Transverse colon (tissue), 4 donors: ENCODE results near the gene ELANE. TPM values are rescaled to one million over a fixed set of nuclear protein-coding genes. Genes with fewer than 3 reads are reported as not detected.

Experiments
- DNase-seq: peaks from one replicate; pipeline ENCODE4 v3.0.0-alpha.2; 2019
- H3K27ac ChIP-seq, 4 donors: fragments of 200-600 bp; sonication (generic); 2 replicates each; pipeline ENCODE4 v1.5.1; 2016 to 2018; ENCODE audit warnings: inconsistent platforms in 4 of 4
- H3K27me3 ChIP-seq: fragments of 200-600 bp; sonication (generic); 2 replicates; pipeline ENCODE4 v1.5.1; 2017; ENCODE audit warnings: inconsistent platforms
- H3K36me3 ChIP-seq, 4 donors: fragments of 200-600 bp; sonication (generic); 2 replicates each; pipeline ENCODE4 v1.5.1; 2017 to 2019; ENCODE audit warnings: inconsistent platforms in 4 of 4
- H3K4me1 ChIP-seq, 4 donors: fragments of 200-600 bp; sonication (generic); 2 replicates each; pipeline ENCODE4 v1.5.1; 2017 to 2020; ENCODE audit warnings: inconsistent platforms in 4 of 4
- H3K4me3 ChIP-seq, 4 donors: fragments of 200-600 bp; sonication (generic); 1 replicate in 1 of 4; 2 replicates in 3 of 4; pipeline versions ENCODE4 v1.5.1 to v1.6.1; 2017 to 2019; ENCODE audit warnings: inconsistent platforms in 4 of 4
- H3K9me3 ChIP-seq, 2 donors: fragments of 200-600 bp; sonication (generic); 2 replicates each; pipeline ENCODE4 v1.5.1; 2017 to 2019; ENCODE audit warnings: inconsistent platforms in 2 of 2
- EP300 ChIP-seq: sonication (generic); formaldehyde crosslinking; IDR thresholded peaks from one replicate; pipeline ENCODE4 v1.6.1; 2017; ENCODE audit warnings: antibody characterized with exemption, low read depth
- POLR2A ChIP-seq: fragments of 450-650 bp; IDR thresholded peaks from one replicate; pipeline ENCODE4 v1.6.1; 2016; ENCODE audit warnings: antibody characterized with exemption, mild to moderate bottlenecking, moderate library complexity
- POLR2AphosphoS5 ChIP-seq, 3 donors: sonication (generic); formaldehyde crosslinking; IDR thresholded peaks; one replicate each; pipeline ENCODE4 v1.6.1; 2016; ENCODE audit warnings: antibody characterized with exemption in 3 of 3
- WGBS, 2 donors: methylation state at CpG; one replicate each; pipeline ENCODE4 v1.1.5; 2018; ENCODE audit warnings: low coverage in 1 of 2; 5-methylcytosine and 5-hydroxymethylcytosine counted together
- in situ Hi-C, 4 donors: fragments of 200-750 bp; cut with MboI; loops; one replicate each; pipeline versions ENCODE4 v1.15.0 to v1.15.1; 2017; ENCODE audit warnings: low sequenced_read_pairs in 3 of 4, low pct_ligation_motif_present in 1 of 4, low pct_unique_long_range_greater_than_20kb in 1 of 4
- intact Hi-C: fragments of 100-400 bp; cut with DNase I; formaldehyde crosslinking; loops from one replicate; pipeline ENCODE4 v1.15.1; 2023; ENCODE audit warnings: low total_unique reads
- small RNA-seq, 4 donors: library from RNA; depleted of rRNA; stranded (forward); fragments of <200 nt; gene quantifications; one replicate each; pipeline ENCODE3, GENCODE V24; 2016
- total RNA-seq, 4 donors: library from RNA; depleted of rRNA; stranded (reverse); fragments of >200 nt; gene quantifications; one replicate each; pipeline ENCODE4 v1.1.0, GENCODE V29; 2016
- TF ChIP-seq, protein P1 (sequence below), 5 experiments: fragments of 200-600 bp in 3 of 5; fragments of 450-650 bp in 2 of 5; sonication (generic) in 3 of 5; IDR thresholded peaks; 1 replicate in 2 of 5; 2 replicates in 3 of 5; pipeline ENCODE4 v1.5.1; 2016 to 2017; ENCODE audit warnings: antibody characterized with exemption in 5 of 5, inconsistent platforms in 3 of 5, mild to moderate bottlenecking in 2 of 5, moderate library complexity in 1 of 5

ELANE gene
- total RNA-seq, 4 donors from 2014 or later: 0.79 to 2.2 TPM; not detected in 2

DNA sequence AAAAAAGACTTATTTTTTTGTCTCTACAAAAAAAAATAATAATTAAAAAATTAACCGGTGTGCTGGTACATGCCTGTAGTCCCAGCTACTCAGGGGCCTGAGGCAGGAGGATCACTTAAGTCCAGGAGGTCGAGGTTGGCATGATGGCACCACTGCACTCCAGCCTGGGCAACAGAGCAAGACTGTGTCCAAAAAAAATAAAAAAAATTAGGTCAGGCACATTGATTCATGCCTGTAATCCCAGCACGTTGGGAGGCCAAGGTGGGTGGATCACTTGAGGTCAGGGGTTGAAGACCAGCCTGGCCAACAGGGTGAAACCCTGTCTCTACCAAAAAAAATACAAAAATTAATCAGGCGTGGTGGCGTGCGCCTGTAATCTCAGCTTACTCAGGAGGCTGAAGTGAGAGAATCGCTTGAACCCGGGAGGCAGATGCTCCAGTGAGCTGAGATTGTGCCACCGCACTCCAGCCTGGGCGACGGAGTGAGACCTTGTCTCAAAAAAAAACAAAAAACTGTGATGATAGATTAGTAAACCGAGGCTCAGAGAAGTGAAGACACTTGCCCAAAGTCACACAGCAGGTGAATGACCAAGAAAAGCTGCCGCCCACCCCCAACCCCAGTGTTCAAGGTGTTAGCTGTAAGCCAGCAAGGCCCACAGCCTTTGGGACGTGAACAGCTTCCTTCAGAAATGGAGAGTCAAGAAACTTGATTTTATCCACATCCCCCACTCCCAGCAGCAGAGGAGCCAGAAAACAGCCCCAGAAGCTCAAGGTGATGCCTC, 50.5 kb downstream of the ELANE start:
- no peak for TF ChIP-seq EP300
- no peak for TF ChIP-seq POLR2A
- TF ChIP-seq, protein P1, sequence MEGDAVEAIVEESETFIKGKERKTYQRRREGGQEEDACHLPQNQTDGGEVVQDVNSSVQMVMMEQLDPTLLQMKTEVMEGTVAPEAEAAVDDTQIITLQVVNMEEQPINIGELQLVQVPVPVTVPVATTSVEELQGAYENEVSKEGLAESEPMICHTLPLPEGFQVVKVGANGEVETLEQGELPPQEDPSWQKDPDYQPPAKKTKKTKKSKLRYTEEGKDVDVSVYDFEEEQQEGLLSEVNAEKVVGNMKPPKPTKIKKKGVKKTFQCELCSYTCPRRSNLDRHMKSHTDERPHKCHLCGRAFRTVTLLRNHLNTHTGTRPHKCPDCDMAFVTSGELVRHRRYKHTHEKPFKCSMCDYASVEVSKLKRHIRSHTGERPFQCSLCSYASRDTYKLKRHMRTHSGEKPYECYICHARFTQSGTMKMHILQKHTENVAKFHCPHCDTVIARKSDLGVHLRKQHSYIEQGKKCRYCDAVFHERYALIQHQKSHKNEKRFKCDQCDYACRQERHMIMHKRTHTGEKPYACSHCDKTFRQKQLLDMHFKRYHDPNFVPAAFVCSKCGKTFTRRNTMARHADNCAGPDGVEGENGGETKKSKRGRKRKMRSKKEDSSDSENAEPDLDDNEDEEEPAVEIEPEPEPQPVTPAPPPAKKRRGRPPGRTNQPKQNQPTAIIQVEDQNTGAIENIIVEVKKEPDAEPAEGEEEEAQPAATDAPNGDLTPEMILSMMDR (IDR thresholded peaks at IDR 0.05): no peak
- no peak for TF ChIP-seq POLR2AphosphoS5 (IDR thresholded peaks at IDR 0.05)
- no peaks in the 10 kb centered on the region for H3K4me1 ChIP-seq
- 88 to 90% methylated on average over 6 to 14 of the region's 14 CpGs for WGBS, 2 donors
- no peak overlapping the region for H3K27ac ChIP-seq
- DNase-seq: no peak
- no peaks in the 10 kb centered on the region for H3K36me3 ChIP-seq
- no peaks in the 10 kb centered on the region for H3K27me3 ChIP-seq
- no peak overlapping the region for H3K4me3 ChIP-seq
- in situ Hi-C loops (no loop called here), intact Hi-C loops (no loop called here)
- no peaks in the 10 kb centered on the region for H3K9me3 ChIP-seq

DNA sequence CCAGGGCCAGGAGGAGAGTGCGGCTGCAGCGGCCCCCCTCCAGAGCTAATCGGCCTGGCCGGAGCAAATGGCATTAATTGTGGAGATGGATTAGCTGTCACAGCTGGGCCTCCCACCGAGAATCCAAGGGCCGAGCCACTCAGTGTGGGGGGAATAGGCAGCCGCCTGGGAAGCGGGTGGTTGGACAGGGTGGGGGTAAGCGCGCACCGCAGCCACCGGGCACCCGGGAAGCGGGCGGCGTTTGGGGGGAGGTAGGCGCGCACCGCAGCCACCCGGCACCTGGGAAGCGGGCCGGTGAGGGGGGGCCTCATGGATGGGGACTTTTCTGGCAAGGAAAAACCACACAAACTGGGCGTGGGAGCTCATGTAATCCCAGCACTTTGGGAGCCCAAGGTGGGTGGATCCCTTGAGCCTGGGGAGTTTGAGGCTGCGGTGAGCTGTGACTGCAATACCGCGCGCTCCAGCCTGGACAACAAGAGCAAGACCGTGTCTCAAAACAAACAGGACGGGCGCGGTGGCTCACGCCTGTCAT, 51.2 kb downstream of the ELANE start:
- in situ Hi-C loops (no loop called here), intact Hi-C loops (no loop called here)
- Histone ChIP-seq H3K27ac (no peak overlapping the region), H3K9me3 (no peaks in the 10 kb centered on the region), H3K4me1 (peaks cover 0 to 3% (median 0%) of the 10 kb centered on the region in 4 donors), H3K4me3 (no peak overlapping the region), H3K27me3 (no peaks in the 10 kb centered on the region), H3K36me3 (no peaks in the 10 kb centered on the region)
- 68 to 76% methylated on average over 5 to 25 of the region's 32 CpGs for WGBS, 2 donors
- DNase-seq: no peak
- TF ChIP-seq EP300 (no peak), POLR2AphosphoS5 (IDR thresholded peaks at IDR 0.05) (no peak), POLR2A (no peak)
- TF ChIP-seq, protein P1 (IDR thresholded peaks at IDR 0.05): no peak

DNA sequence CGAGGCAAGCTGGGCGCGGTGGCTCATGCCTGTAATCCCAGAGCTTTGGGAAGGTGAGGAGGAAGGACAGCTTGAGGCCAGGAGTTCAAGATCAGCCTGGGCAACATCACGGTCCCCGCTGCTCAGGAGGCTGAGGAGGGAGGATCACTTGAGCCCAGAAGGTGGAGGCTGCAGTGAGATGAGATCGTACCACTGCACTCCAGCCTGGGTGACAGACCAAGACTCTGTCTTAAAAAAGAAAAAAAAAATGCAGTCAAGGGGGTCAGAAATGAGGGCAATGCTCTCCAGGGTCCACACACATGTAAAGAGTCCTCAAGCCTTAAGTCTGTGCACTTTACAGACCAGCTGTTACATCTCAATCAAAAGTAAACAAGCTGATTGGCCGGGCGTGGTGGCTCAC, 52.4 kb downstream of the ELANE start:
- no peak for DNase-seq
- Histone ChIP-seq H3K4me1 (peaks cover 1 to 15% (median 10%) of the 10 kb centered on the region in 4 donors), H3K36me3 (no peaks in the 10 kb centered on the region), H3K9me3 (no peaks in the 10 kb centered on the region), H3K4me3 (no peak overlapping the region), H3K27me3 (no peaks in the 10 kb centered on the region), H3K27ac (no peak overlapping the region)
- TF ChIP-seq POLR2AphosphoS5 (IDR thresholded peaks at IDR 0.05) (no peak), EP300 (no peak)
- TF ChIP-seq, protein P1 (IDR thresholded peaks at IDR 0.05): no peak
- WGBS, 2 donors: 80 to 91% methylated on average over 1 to 8 of the region's 8 CpGs
- in situ Hi-C loops (no loop called here), intact Hi-C loops (no loop called here)

Small RNA genes within 50 kb of the gene (small RNA-seq; reads per million reads assigned to genes)
- gene MIR3187 (0 reads per million in 4 donors), gene RNU6-9 (0 to 0.14 (median 0) reads per million in 4 donors)

Other genes starting within 250 kb of the ELANE start
- gene POLRMT, start 218.8 kb upstream of the ELANE start, total RNA-seq: 100 to 1,000 TPM in 1 of 4 donors, 10 to 100 TPM in 3; 45.9 to 114 (median 63.9) TPM
- gene FGF22, start 212.4 kb upstream of the ELANE start, total RNA-seq: not detected
- 100 to 1,000 TPM in 2 of 4 donors, 10 to 100 TPM in 2; 88.6 to 148 (median 102) TPM for gene RNF126, start 189.1 kb upstream of the ELANE start, total RNA-seq
- 10 to 100 TPM; 14.1 to 37.9 (median 31.2) TPM for gene FSTL3, start 175.9 kb upstream of the ELANE start, total RNA-seq
- gene PRSS57, start 156.9 kb upstream of the ELANE start, total RNA-seq: not detected
- gene PALM, start 143.4 kb upstream of the ELANE start, total RNA-seq: 10 to 100 TPM; 14.1 to 99.3 (median 29.8) TPM
- gene MISP, start 101.2 kb upstream of the ELANE start, total RNA-seq: 100 to 1,000 TPM; 197 to 501 (median 402) TPM
- 100 to 1,000 TPM; 145 to 258 (median 194) TPM for gene PTBP1, start 54.9 kb upstream of the ELANE start, total RNA-seq
- gene PLPPR3, start 30.3 kb upstream of the ELANE start, total RNA-seq: not detected
- not detected for gene AZU1, start 24.5 kb upstream of the ELANE start, total RNA-seq
- not detected for gene PRTN3, start 11.3 kb upstream of the ELANE start, total RNA-seq
- 100 to 1,000 TPM; 147 to 368 (median 208) TPM for gene CFD, start 7.4 kb downstream of the ELANE start, total RNA-seq
- gene MED16, start 40.9 kb downstream of the ELANE start, total RNA-seq: 100 to 1,000 TPM in 1 of 4 donors, 10 to 100 TPM in 3; 58.1 to 158 (median 78.4) TPM
- not detected for gene RNU6-9, start 41.2 kb downstream of the ELANE start, total RNA-seq
- gene R3HDM4, start 60.9 kb downstream of the ELANE start, total RNA-seq: 10 to 100 TPM; 43.8 to 49.4 (median 46.7) TPM
- gene KISS1R, start 65.0 kb downstream of the ELANE start, total RNA-seq: not detected
- 1 to 10 TPM; 2.2 to 8.7 (median 4.3) TPM for gene ARID3A, start 73.7 kb downstream of the ELANE start, total RNA-seq
- gene WDR18, start 132.0 kb downstream of the ELANE start, total RNA-seq: 10 to 100 TPM; 23.1 to 47.4 (median 39.0) TPM
- gene GRIN3B, start 148.1 kb downstream of the ELANE start, total RNA-seq: 1 to 10 TPM in 1 of 4 donors, not detected in 3; 1.6 TPM
- 100 to 1,000 TPM; 226 to 676 (median 303) TPM for gene TMEM259, start 168.8 kb downstream of the ELANE start, total RNA-seq
- gene RNU6-2, start 169.2 kb downstream of the ELANE start, total RNA-seq: not detected
- 10 to 100 TPM; 39.2 to 57.6 (median 48.2) TPM for gene CNN2, start 174.3 kb downstream of the ELANE start, total RNA-seq
- gene ABCA7, start 187.8 kb downstream of the ELANE start, total RNA-seq: 100 to 1,000 TPM in 1 of 4 donors, 10 to 100 TPM in 3; 47.1 to 128 (median 82.0) TPM
- gene ARHGAP45, start 214.9 kb downstream of the ELANE start, total RNA-seq: 100 to 1,000 TPM in 1 of 4 donors, 10 to 100 TPM in 2, 1 to 10 TPM in 1; 10.0 to 174 (median 76.9) TPM
- gene POLR2E, start 243.1 kb downstream of the ELANE start, total RNA-seq: 100 to 1,000 TPM in 2 of 4 donors, 10 to 100 TPM in 2; 74.8 to 167 (median 103) TPM